Gastroesophageal sphincter (tissue), 4 donors: Measurements from ENCODE around the gene CAVIN2. TPM values are rescaled to one million over a fixed set of nuclear protein-coding genes. Genes with fewer than 3 reads are reported as not detected.

Source experiments
- ATAC-seq: fragments of 150-250 bp; one replicate; pipeline ENCODE4 v1.9.1; 2016; ENCODE audit warnings: mild to moderate bottlenecking, moderate library complexity
- H3K27ac ChIP-seq, 4 donors: fragments of 200-600 bp; sonication (generic) in 3 of 4; 1 replicate in 3 of 4; 2 replicates in 1 of 4; pipeline ENCODE4 v1.5.1; 2016 to 2019
- H3K27me3 ChIP-seq: fragments of 200-600 bp; sonication (generic); one replicate; pipeline ENCODE4 v1.5.1; 2019
- H3K36me3 ChIP-seq, 2 donors: fragments of 200-600 bp; sonication (generic); one replicate each; pipeline ENCODE4 v1.5.1; 2019; ENCODE audit warnings: control low read depth in 1 of 2
- H3K4me1 ChIP-seq, 3 donors: fragments of 200-600 bp; sonication (generic); 1 replicate in 2 of 3; 2 replicates in 1 of 3; pipeline ENCODE4 v1.5.1; 2016 to 2019; ENCODE audit warnings: control low read depth in 2 of 3
- H3K4me3 ChIP-seq, 2 donors: fragments of 200-600 bp; sonication (generic); one replicate each; pipeline ENCODE4 v1.5.1; 2019; ENCODE audit warnings: mild to moderate bottlenecking in 1 of 2, moderate library complexity in 1 of 2
- H3K9me3 ChIP-seq, 3 donors: fragments of 200-600 bp; sonication (generic); one replicate each; pipeline ENCODE4 v1.5.1; 2017 to 2019; ENCODE audit warnings: control low read depth in 2 of 3
- CTCF ChIP-seq, 4 experiments: fragments of 200-600 bp in 2 of 4; fragments of 450-650 bp in 2 of 4; sonication (generic) in 1 of 4; IDR thresholded peaks; one replicate each; pipeline ENCODE4 v1.5.1; 2017 to 2019; ENCODE audit warnings: antibody characterized with exemption in 4 of 4, mild to moderate bottlenecking in 2 of 4, moderate library complexity in 2 of 4
- EP300 ChIP-seq: sonication (generic); formaldehyde crosslinking; IDR thresholded peaks from one replicate; pipeline ENCODE4 v1.6.1; 2017; ENCODE audit warnings: antibody characterized with exemption, mild to moderate bottlenecking
- POLR2A ChIP-seq, 2 donors: fragments of 450-650 bp; IDR thresholded peaks; one replicate each; pipeline ENCODE4 v1.6.1; 2017; ENCODE audit warnings: antibody characterized with exemption in 2 of 2, mild to moderate bottlenecking in 2 of 2, moderate library complexity in 1 of 2
- POLR2AphosphoS5 ChIP-seq: sonication (generic); formaldehyde crosslinking; IDR thresholded peaks from one replicate; pipeline ENCODE4 v1.6.1; 2017; ENCODE audit warnings: antibody characterized with exemption
- WGBS, 2 donors: methylation state at CpG; one replicate each; pipeline ENCODE4 v1.1.5; 2018; ENCODE audit warnings: low coverage in 1 of 2; 5-methylcytosine and 5-hydroxymethylcytosine counted together
- total RNA-seq, 4 donors: library from RNA; depleted of rRNA; stranded (reverse); fragments of >200 nt; gene quantifications; one replicate each; pipeline ENCODE4 v1.1.0, GENCODE V29; 2016

Gene CAVIN2
- total RNA-seq, 4 donors from 2014 or later: 72.8 to 192 (median 129) TPM

- WGBS, 2 donors: 46 to 50% methylated on average over 1 of the region's 1 CpG
- TF ChIP-seq POLR2AphosphoS5 (no peak), CTCF (IDR thresholded peaks at IDR 0.05) (no peak), POLR2A (IDR thresholded peaks at IDR 0.05) (no peak), EP300 (no peak)
- Histone ChIP-seq H3K4me3 (no peak overlapping the region), H3K4me1 (peaks cover 0 to 30% (median 3%) of the 10 kb centered on the region in 3 donors), H3K27ac (peak overlapping the region in 1 of 4 donors; percentile 24), H3K27me3 (no peaks in the 10 kb centered on the region), H3K9me3 (no peaks in the 10 kb centered on the region), H3K36me3 (no peaks in the 10 kb centered on the region)
- no peak for ATAC-seq
Observed at GRCh38 chr2:191885098-191885497, 38.2 kb upstream of the CAVIN2 start.

- H3K27ac ChIP-seq: no peak overlapping the region
- 78 to 96% methylated on average over 3 to 28 of the region's 34 CpGs for WGBS, 2 donors
- no peaks in the 10 kb centered on the region for H3K36me3 ChIP-seq
- no peaks in the 10 kb centered on the region for H3K27me3 ChIP-seq
- ATAC-seq: no peak
- peaks cover 0 to 43% (median 3%) of the 10 kb centered on the region in 3 donors for H3K4me1 ChIP-seq
- H3K4me3 ChIP-seq: no peak overlapping the region
- no peaks in the 10 kb centered on the region for H3K9me3 ChIP-seq
- TF ChIP-seq EP300 (no peak), POLR2AphosphoS5 (no peak), POLR2A (IDR thresholded peaks at IDR 0.05) (no peak), CTCF (IDR thresholded peaks at IDR 0.05) (no peak)
Observed at GRCh38 chr2:191881982-191882816, 35.3 kb upstream of the CAVIN2 start.

- H3K9me3 ChIP-seq: no peaks in the 10 kb centered on the region
- H3K27ac ChIP-seq: peak overlapping the region in 3 of 4 donors; percentile 32 to 64 (median 33)
- peaks cover 0 to 39% (median 5%) of the 10 kb centered on the region in 3 donors for H3K4me1 ChIP-seq
- no peak for TF ChIP-seq POLR2A (IDR thresholded peaks at IDR 0.05)
- TF ChIP-seq POLR2AphosphoS5: peak; percentile 40
- peak; percentile 51 for ATAC-seq
- no peaks in the 10 kb centered on the region for H3K36me3 ChIP-seq
- no peak overlapping the region for H3K4me3 ChIP-seq
- H3K27me3 ChIP-seq: no peaks in the 10 kb centered on the region
- WGBS, 2 donors: 30 to 40% methylated on average over 2 of the region's 2 CpGs
Observed at GRCh38 chr2:191878548-191879279, 31.8 kb upstream of the CAVIN2 start.

- Histone ChIP-seq H3K27ac (peak overlapping the region in 2 of 4 donors; percentile 33 to 64), H3K4me3 (no peak overlapping the region), H3K27me3 (no peaks in the 10 kb centered on the region), H3K9me3 (no peaks in the 10 kb centered on the region), H3K4me1 (peaks cover 0 to 39% (median 5%) of the 10 kb centered on the region in 3 donors), H3K36me3 (no peaks in the 10 kb centered on the region)
- no peak for ATAC-seq
- TF ChIP-seq EP300: no peak
- no peak for TF ChIP-seq POLR2AphosphoS5
- no peak for TF ChIP-seq POLR2A (IDR thresholded peaks at IDR 0.05)
- TF ChIP-seq CTCF (IDR thresholded peaks at IDR 0.05): no peak
- WGBS, 2 donors: 92 to 94% methylated on average over 4 of the region's 4 CpGs
Observed at GRCh38 chr2:191877875-191878274, 31.0 kb upstream of the CAVIN2 start.

GRCh38 chr2:191875859-191876258 is 29.0 kb upstream of the CAVIN2 start:
- Histone ChIP-seq H3K4me3 (no peak overlapping the region), H3K9me3 (no peaks in the 10 kb centered on the region), H3K27ac (peak overlapping the region in 3 of 4 donors; percentile 47 to 57 (median 55)), H3K27me3 (no peaks in the 10 kb centered on the region), H3K4me1 (peaks cover 0 to 39% (median 5%) of the 10 kb centered on the region in 3 donors), H3K36me3 (no peaks in the 10 kb centered on the region)
- no peak for ATAC-seq
- 50 to 72% methylated on average over 2 of the region's 2 CpGs for WGBS, 2 donors
- no peak for TF ChIP-seq CTCF (IDR thresholded peaks at IDR 0.05)
- no peak for TF ChIP-seq POLR2A (IDR thresholded peaks at IDR 0.05)
- TF ChIP-seq POLR2AphosphoS5: no peak
- TF ChIP-seq EP300: no peak
